Measurements from ENCODE around the gene SPNS1. TPM values are rescaled to one million over a fixed set of nuclear protein-coding genes. Genes with fewer than 3 reads are reported as not detected.

Gene SPNS1
- total and polyA plus RNA-seq, 2 of the 8 experiments (the other 6 are each of a cell fraction or from before 2014, with no cell fraction given): 48.8 to 66.9 TPM

DNA sequence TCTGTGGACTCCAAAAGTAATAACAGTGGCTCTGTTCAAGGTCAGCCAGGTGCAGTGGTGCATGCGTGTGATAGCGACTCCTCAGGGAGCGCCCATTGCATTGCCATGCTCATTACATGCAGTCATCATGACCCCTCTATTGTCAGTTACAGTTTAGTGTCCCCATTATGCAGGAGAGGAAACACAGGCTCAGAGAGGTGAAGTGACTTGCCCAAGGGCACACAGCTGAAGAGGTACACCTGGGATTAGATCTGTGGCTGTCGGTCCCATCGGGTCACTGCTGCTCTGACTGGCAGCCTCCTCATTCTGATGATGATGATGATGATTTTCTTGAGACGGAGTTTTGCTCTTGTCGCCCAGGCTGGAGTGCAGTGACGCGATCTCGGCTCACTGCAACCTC lies 17.9 kb downstream of the SPNS1 start (continued):
- TF ChIP-seq, protein P1, sequence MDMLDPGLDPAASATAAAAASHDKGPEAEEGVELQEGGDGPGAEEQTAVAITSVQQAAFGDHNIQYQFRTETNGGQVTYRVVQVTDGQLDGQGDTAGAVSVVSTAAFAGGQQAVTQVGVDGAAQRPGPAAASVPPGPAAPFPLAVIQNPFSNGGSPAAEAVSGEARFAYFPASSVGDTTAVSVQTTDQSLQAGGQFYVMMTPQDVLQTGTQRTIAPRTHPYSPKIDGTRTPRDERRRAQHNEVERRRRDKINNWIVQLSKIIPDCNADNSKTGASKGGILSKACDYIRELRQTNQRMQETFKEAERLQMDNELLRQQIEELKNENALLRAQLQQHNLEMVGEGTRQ (IDR thresholded peaks at IDR 0.05; ENCODE audit: low read length): no peak
- TF ChIP-seq HDAC6 (IDR thresholded peaks at IDR 0.05; ENCODE audit: low read depth, low read length) (no peak), TAF7 (optimal IDR thresholded peaks at IDR 0.05; ENCODE audit: borderline replicate concordance, low read depth, low read length) (no peak), BCL11A (IDR thresholded peaks at IDR 0.05; ENCODE audit: low read depth in 2 of 2, low read length in 2 of 2) (no peak)

Measured in H1 (cell line).